GM23338 (cell line): ENCODE measurements around the gene PEPD. TPM values are rescaled to one million over a fixed set of nuclear protein-coding genes. Genes with fewer than 3 reads are reported as not detected.

Experiments
- ATAC-seq: fragments of 200-7000 bp; cut with Tn5 transposase; 3 replicates; pipeline ENCODE4 v1.9.1; 2020
- DNase-seq: peaks from one replicate; pipeline ENCODE4 v3.0.0-alpha.2; 2015; ENCODE audit warnings: low spot score
- H2AFZ ChIP-seq: fragments of 200-600 bp; sonication (generic); 2 replicates; pipeline ENCODE4 v1.8.0; 2016; ENCODE audit warnings: antibody characterized with exemption, mild to moderate bottlenecking, moderate library complexity
- H3F3A ChIP-seq: fragments of 200-600 bp; sonication (generic); replicated peaks from 2 replicates; pipeline ENCODE4 v1.8.0; 2017; ENCODE audit warnings: antibody characterized with exemption, mixed run types, low read depth
- H3K27ac ChIP-seq: fragments of 200-600 bp; sonication (generic); 2 replicates; pipeline ENCODE4 v1.6.1; 2016; ENCODE audit warnings: low read depth
- H3K27me3 ChIP-seq: fragments of 200-600 bp; sonication (generic); 2 replicates; pipeline ENCODE4 v1.8.0; 2016; ENCODE audit warnings: mild to moderate bottlenecking, mixed run types, moderate library complexity; ENCODE audit not compliant: insufficient read depth
- H3K36me3 ChIP-seq: fragments of 200-600 bp; sonication (generic); 2 replicates; pipeline ENCODE4 v1.8.0; 2016; ENCODE audit warnings: mild to moderate bottlenecking; ENCODE audit not compliant: insufficient read depth
- H3K4me1 ChIP-seq: fragments of 200-600 bp; sonication (generic); 2 replicates; pipeline ENCODE4 v1.8.0; 2016; ENCODE audit warnings: mild to moderate bottlenecking, moderate library complexity; ENCODE audit not compliant: insufficient read depth
- H3K4me2 ChIP-seq: fragments of 200-600 bp; sonication (generic); 2 replicates; pipeline ENCODE4 v1.7.1; 2017; ENCODE audit warnings: mixed run types
- H3K4me3 ChIP-seq: fragments of 200-600 bp; sonication (generic); 2 replicates; pipeline ENCODE4 v1.6.1; 2016; ENCODE audit warnings: mixed run types
- H3K79me2 ChIP-seq: fragments of 200-600 bp; sonication (generic); replicated peaks from 2 replicates; pipeline ENCODE4 v1.8.0; 2017; ENCODE audit warnings: mild to moderate bottlenecking; ENCODE audit not compliant: insufficient read depth
- H3K9me2 ChIP-seq: fragments of 200-600 bp; sonication (generic); 2 replicates; pipeline ENCODE4 v1.8.0; 2017; ENCODE audit not compliant: insufficient read depth
- H4K20me1 ChIP-seq: fragments of 200-600 bp; sonication (generic); replicated peaks from 2 replicates; pipeline ENCODE4 v1.8.0; 2017; ENCODE audit warnings: mild to moderate bottlenecking; ENCODE audit not compliant: insufficient read depth
- H3K27ac Mint-ChIP-seq: 2 replicates; pipeline ENCODE4 v1.8.0; 2020; ENCODE audit warnings: inconsistent platforms, mild to moderate bottlenecking, moderate library complexity, mixed read lengths
- H3K27me3 Mint-ChIP-seq: 3 replicates; pipeline ENCODE4 v1.8.0; 2022; ENCODE audit warnings: low read depth, mild to moderate bottlenecking, moderate library complexity, mixed read lengths, inconsistent platforms; ENCODE audit not compliant: insufficient read depth, poor library complexity
- H3K36me3 Mint-ChIP-seq: 3 replicates; pipeline ENCODE4 v1.8.0; 2021; ENCODE audit warnings: low read depth, mild to moderate bottlenecking, inconsistent platforms, moderate library complexity, mixed read lengths
- H3K4me1 Mint-ChIP-seq: 3 replicates; pipeline ENCODE4 v1.8.0; 2020; ENCODE audit warnings: mild to moderate bottlenecking, inconsistent platforms, mixed read lengths
- H3K4me3 Mint-ChIP-seq: 3 replicates; pipeline ENCODE4 v1.8.0; 2021; ENCODE audit warnings: moderate library complexity, mild to moderate bottlenecking, inconsistent platforms, mixed read lengths
- H3K9me3 Mint-ChIP-seq: 3 replicates; pipeline ENCODE4 v1.8.0; 2020; ENCODE audit warnings: moderate library complexity, mild to moderate bottlenecking, inconsistent platforms, mixed read lengths
- CREB1 ChIP-seq: fragments of 250-450 bp; sonication (Bioruptor Pico); IDR thresholded peaks from 2 replicates; pipeline ENCODE4 v1.5.0; 2020; ENCODE audit warnings: low read depth, mild to moderate bottlenecking, moderate library complexity
- CTCF ChIP-seq, 2 experiments: fragments of 200-600 bp in 1 of 2; sonication (generic) in 1 of 2; conservative IDR thresholded peaks; 2 replicates each; pipeline versions ENCODE4 v1.5.1 to v1.6.1; 2016 to 2017; ENCODE audit warnings: antibody characterized with exemption in 2 of 2, low read depth in 2 of 2, mild to moderate bottlenecking in 2 of 2, moderate library complexity in 1 of 2
- ETS1 ChIP-seq: IDR thresholded peaks from 2 replicates; pipeline ENCODE4 v1.6.1; 2016; ENCODE audit warnings: antibody characterized with exemption
- EZH2 ChIP-seq: fragments of 200-600 bp; sonication (generic); IDR thresholded peaks from one replicate; pipeline ENCODE4 v1.8.0; 2017; ENCODE audit warnings: antibody characterized with exemption, mild to moderate bottlenecking, low read depth; ENCODE audit not compliant: unreplicated experiment
- EZH2phosphoT487 ChIP-seq: fragments of 200-600 bp; sonication (generic); IDR thresholded peaks from one replicate; pipeline ENCODE4 v1.8.1; 2018; ENCODE audit warnings: antibody characterized with exemption; ENCODE audit not compliant: unreplicated experiment
- JUNB ChIP-seq: IDR thresholded peaks from one replicate; pipeline ENCODE4 v1.6.1; 2016; ENCODE audit warnings: antibody characterized with exemption; ENCODE audit not compliant: unreplicated experiment
- NANOG ChIP-seq: IDR thresholded peaks from 2 replicates; pipeline ENCODE4 v1.6.1; 2016; ENCODE audit warnings: antibody characterized with exemption, borderline replicate concordance
- POLR2AphosphoS5 ChIP-seq: IDR thresholded peaks from 2 replicates; pipeline ENCODE4 v1.6.1; 2016; ENCODE audit warnings: antibody characterized with exemption, low read depth
- REST ChIP-seq: IDR thresholded peaks from one replicate; pipeline ENCODE4 v1.6.1; 2018; ENCODE audit warnings: antibody characterized with exemption; ENCODE audit not compliant: unreplicated experiment
- STAT1 ChIP-seq: IDR thresholded peaks from one replicate; pipeline ENCODE4 v1.6.1; 2016; ENCODE audit warnings: antibody characterized with exemption; ENCODE audit not compliant: unreplicated experiment
- ZNF114 ChIP-seq: fragments of 250-450 bp; sonication (Bioruptor Pico); IDR thresholded peaks from 2 replicates; pipeline ENCODE4 v1.5.0; 2020; ENCODE audit warnings: mild to moderate bottlenecking, moderate library complexity
- ZNF331 ChIP-seq: fragments of 250-450 bp; sonication (Bioruptor Pico); IDR thresholded peaks from 2 replicates; pipeline ENCODE4 v1.5.0; 2020; ENCODE audit warnings: low read depth, mild to moderate bottlenecking, moderate library complexity
- ZNF462 ChIP-seq: fragments of 250-450 bp; sonication (Bioruptor Pico); IDR thresholded peaks from 2 replicates; pipeline ENCODE4 v1.5.0; 2020; ENCODE audit warnings: mild to moderate bottlenecking, moderate library complexity
- polyA plus RNA-seq: library from polyadenylated mRNA; unstranded; fragments of >200 nt; fragmentation: Nextera tagmentation; extraction: Ambion mirVana; gene quantifications from 2 replicates; pipeline ENCODE4 v1.2.1, GENCODE V29; 2016
- total RNA-seq: library from RNA; depleted of rRNA; stranded (reverse); fragments of >200 nt; shearing (Covaris generic); gene quantifications from 2 replicates; pipeline ENCODE4 v1.2.3, GENCODE V29; 2014

Gene PEPD
- total and polyA plus RNA-seq, 2 experiments from 2014 or later = 81.7 to 89.2 TPM

GRCh38 chr19:33552191-33552927 lies 30.8 kb upstream of the PEPD start:
- TF ChIP-seq JUNB (no peak), CREB1 (CRISPR knock-in tag) (no peak), ZNF462 (CRISPR knock-in tag) (no peak), EZH2phosphoT487 (no peak), ETS1 (no peak), CTCF (conservative IDR thresholded peaks at IDR 0.05; ENCODE audit: low read depth in 2 of 2) (no peak), NANOG (no peak), POLR2AphosphoS5 (no peak), ZNF331 (CRISPR knock-in tag) (no peak), EZH2 (no peak), STAT1 (no peak), ZNF114 (CRISPR knock-in tag) (no peak), REST (no peak)
- Histone ChIP-seq H4K20me1 (no peaks in the 10 kb centered on the region), H3K4me2 (no peak overlapping the region), H3K36me3 (no peaks in the 10 kb centered on the region), H2AFZ (no peak overlapping the region), H3K4me1 (no peaks in the 10 kb centered on the region), H3K4me3 (no peak overlapping the region), H3F3A (no peaks in the 10 kb centered on the region), H3K9me2 (no peaks in the 10 kb centered on the region; the same call in none of the 2 replicates), H3K27ac (no peak overlapping the region), H3K79me2 (no peaks in the 10 kb centered on the region), H3K27me3 (no peaks in the 10 kb centered on the region)
- H3K4me1 Mint-ChIP-seq = peaks cover 15% of the 10 kb centered on the region
- peaks cover 13% of the 10 kb centered on the region for H3K27me3 Mint-ChIP-seq
- no peak overlapping the region for H3K4me3 Mint-ChIP-seq
- no peaks in the 10 kb centered on the region for H3K36me3 Mint-ChIP-seq
- DNase-seq (no peak), ATAC-seq (no peak)
- no peaks in the 10 kb centered on the region; the same call in 1 of the 3 replicates for H3K9me3 Mint-ChIP-seq
- no peak overlapping the region for H3K27ac Mint-ChIP-seq
